Left renal pelvis (tissue), 4 donors: ENCODE results near the gene EPM2A. TPM values are rescaled to one million over a fixed set of nuclear protein-coding genes. Genes with fewer than 3 reads are reported as not detected.

Experiments
- DNase-seq, 4 donors: peaks; one replicate each; pipeline ENCODE4 v3.0.0-alpha.2; 2013; ENCODE audit warnings: low read depth in 4 of 4, low spot score in 3 of 4
- polyA plus RNA-seq, 4 donors: library from polyadenylated mRNA; unstranded; fragments of 120-200 nt; gene quantifications; one replicate each; pipeline ENCODE4 v1.2.1, GENCODE V29; 2013; ENCODE audit not compliant: insufficient read length in 4 of 4

Gene EPM2A
- polyA plus RNA-seq, 4 donors, result 8.3 to 14.7 (median 14.0) TPM

GRCh38 chr6:145688493-145688905, 46.8 kb downstream of the EPM2A start:
- DNase-seq, result no peak

GRCh38 chr6:145685932-145686331, 49.4 kb downstream of the EPM2A start:
- DNase-seq, result no peak

- no peak for DNase-seq
Measured at GRCh38 chr6:145681965-145682364, 53.4 kb downstream of the EPM2A start.

- no peak for DNase-seq
Measured at GRCh38 chr6:145673504-145673903, 61.8 kb downstream of the EPM2A start.

- no peak for DNase-seq
Measured at GRCh38 chr6:145670311-145670710, 65.0 kb downstream of the EPM2A start.

GRCh38 chr6:145669627-145670034, 65.7 kb downstream of the EPM2A start:
- DNase-seq, result no peak

GRCh38 chr6:145668844-145669243, 66.5 kb downstream of the EPM2A start:
- no peak for DNase-seq

- no peak for DNase-seq
Measured at GRCh38 chr6:145660676-145661075, 74.6 kb downstream of the EPM2A start.

- DNase-seq, result no peak
Measured at GRCh38 chr6:145656128-145656527, 79.2 kb downstream of the EPM2A start.

GRCh38 chr6:145652572-145652971, 82.7 kb downstream of the EPM2A start:
- DNase-seq, result no peak

GRCh38 chr6:145651988-145652387, 83.3 kb downstream of the EPM2A start:
- DNase-seq, result no peak

- DNase-seq, result no peak
Measured at GRCh38 chr6:145648149-145648548, 87.2 kb downstream of the EPM2A start.

GRCh38 chr6:145647602-145648001, 87.7 kb downstream of the EPM2A start:
- no peak for DNase-seq

- DNase-seq, result no peak
Measured at GRCh38 chr6:145643760-145644159, 91.6 kb downstream of the EPM2A start.

GRCh38 chr6:145633981-145634627, 101.2 kb downstream of the EPM2A start:
- DNase-seq, result peak; percentile 59 to 74 (median 66)

GRCh38 chr6:145632971-145633370, 102.3 kb downstream of the EPM2A start:
- DNase-seq, result no peak

- DNase-seq, result no peak
Measured at GRCh38 chr6:145631374-145631773, 103.9 kb downstream of the EPM2A start.

GRCh38 chr6:145630598-145630997, 104.7 kb downstream of the EPM2A start:
- no peak for DNase-seq

- no peak for DNase-seq
Measured at GRCh38 chr6:145629478-145629877, 105.8 kb downstream of the EPM2A start.

GRCh38 chr6:145627451-145627850, 107.9 kb downstream of the EPM2A start:
- DNase-seq, result no peak

GRCh38 chr6:145626857-145627256, 108.5 kb downstream of the EPM2A start:
- no peak for DNase-seq

GRCh38 chr6:145623231-145623630, 112.1 kb downstream of the EPM2A start:
- DNase-seq, result no peak

- DNase-seq, result no peak
Measured at GRCh38 chr6:145621776-145622175, 113.5 kb downstream of the EPM2A start.
